Adipocyte (in vitro differentiated cells): ENCODE results near the gene APOL5.
"Not testable (repeated sequence)": the region's sequence is repeated elsewhere in the genome, so short reads cannot be mapped to it uniquely, and the experiment has no call there.

Experiments
- DNase-seq: peaks from one replicate; pipeline ENCODE4 v3.0.0-alpha.2; 2015; ENCODE audit warnings: low read depth
- H3K27me3 ChIP-seq: replicated peaks from 2 replicates; pipeline ENCODE4 v1.7.0; 2013; ENCODE audit warnings: mild to moderate bottlenecking, low read length, moderate library complexity; ENCODE audit not compliant: control insufficient read depth, insufficient read depth
- H3K36me3 ChIP-seq: 2 replicates; pipeline ENCODE4 v1.7.0; 2013; ENCODE audit warnings: low read length, mild to moderate bottlenecking, moderate library complexity; ENCODE audit not compliant: control insufficient read depth, insufficient read depth, severe bottlenecking
- H3K4me1 ChIP-seq: 2 replicates; pipeline ENCODE4 v1.7.0; 2013; ENCODE audit warnings: mild to moderate bottlenecking, low read length, moderate library complexity; ENCODE audit not compliant: control insufficient read depth, insufficient read depth
- H3K4me3 ChIP-seq: 2 replicates; pipeline ENCODE4 v1.7.0; 2013; ENCODE audit warnings: mild to moderate bottlenecking, low read length, moderate library complexity
- H3K9ac ChIP-seq: 2 replicates; pipeline ENCODE4 v1.7.0; 2013; ENCODE audit warnings: mild to moderate bottlenecking, low read length, moderate library complexity
- H3K9me3 ChIP-seq: 2 replicates; pipeline ENCODE4 v1.7.0; 2013; ENCODE audit warnings: mild to moderate bottlenecking, low read length, moderate library complexity; ENCODE audit not compliant: control insufficient read depth

The APOL5 gene

DNA sequence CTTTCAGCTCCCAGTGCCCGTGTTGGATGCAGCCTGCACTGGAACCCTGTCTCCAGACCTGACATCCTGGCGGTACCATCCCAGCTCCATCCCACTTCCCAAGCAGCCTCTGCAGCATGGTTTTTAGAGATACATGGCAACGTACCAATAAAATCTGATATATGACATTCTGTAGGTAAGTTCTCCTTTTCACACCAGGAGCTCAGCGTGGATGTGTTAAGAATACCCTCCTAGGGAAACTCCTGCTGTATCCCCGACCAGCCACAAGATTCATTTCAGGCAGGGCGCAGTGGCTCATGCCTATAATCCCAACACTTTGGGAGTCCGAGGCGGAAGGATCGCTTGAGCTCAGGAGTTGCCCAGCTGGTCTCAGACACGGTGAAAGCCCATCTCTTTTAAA, 15.4 kb downstream of the APOL5 start:
- H3K9me3 ChIP-seq = no peaks in the 10 kb centered on the region
- peaks cover 5% of the 10 kb centered on the region for H3K27me3 ChIP-seq
- peaks cover 10% of the 10 kb centered on the region for H3K4me1 ChIP-seq

DNA sequence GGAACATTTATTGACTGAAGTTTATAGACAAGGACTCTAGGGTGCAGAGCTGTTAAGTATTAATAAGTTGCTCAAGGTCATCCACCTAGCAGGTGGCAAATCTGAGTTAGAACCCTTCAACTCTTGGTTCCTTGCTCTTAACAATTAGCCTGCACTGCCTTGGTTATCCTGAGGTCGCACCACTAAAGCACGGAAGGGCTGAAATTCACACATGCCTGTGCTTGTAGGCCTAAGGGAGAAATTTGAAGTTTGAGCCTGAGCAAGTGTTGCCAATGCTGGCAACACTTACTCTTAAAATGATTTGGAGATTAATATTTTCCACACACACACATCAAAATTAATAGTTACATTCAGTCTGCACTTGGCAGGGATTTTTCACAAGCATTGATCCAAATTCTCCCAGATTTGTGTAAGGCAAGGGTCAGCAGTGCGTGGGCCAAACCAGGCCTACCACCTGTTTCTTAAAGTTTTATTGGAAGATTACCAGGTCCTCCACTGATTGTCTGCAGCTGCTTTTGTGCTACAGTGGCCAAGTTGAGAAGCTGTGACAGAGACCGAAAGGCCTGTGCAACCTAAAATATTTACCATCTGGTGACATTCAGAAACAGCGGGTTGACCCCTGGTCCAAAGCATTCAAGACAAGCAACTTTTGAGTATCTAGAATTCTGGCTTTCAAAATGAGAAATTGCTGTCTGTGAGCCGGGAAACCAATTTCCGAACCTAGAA, 16.3 kb downstream of the APOL5 start:
- DNase-seq = no peak
- Histone ChIP-seq H3K9me3 (no peaks in the 10 kb centered on the region), H3K9ac (no peak overlapping the region), H3K4me3 (no peak overlapping the region), H3K27me3 (peaks cover 5% of the 10 kb centered on the region), H3K36me3 (peaks cover 9% of the 10 kb centered on the region), H3K4me1 (peaks cover 12% of the 10 kb centered on the region)

More for the DNA sequence above, 15.4 kb downstream of the APOL5 start:
- no peak overlapping the region for H3K4me3 ChIP-seq
- peaks cover under 1% of the 10 kb centered on the region for H3K36me3 ChIP-seq
- H3K9ac ChIP-seq = no peak overlapping the region
- DNase-seq = no peak

DNA sequence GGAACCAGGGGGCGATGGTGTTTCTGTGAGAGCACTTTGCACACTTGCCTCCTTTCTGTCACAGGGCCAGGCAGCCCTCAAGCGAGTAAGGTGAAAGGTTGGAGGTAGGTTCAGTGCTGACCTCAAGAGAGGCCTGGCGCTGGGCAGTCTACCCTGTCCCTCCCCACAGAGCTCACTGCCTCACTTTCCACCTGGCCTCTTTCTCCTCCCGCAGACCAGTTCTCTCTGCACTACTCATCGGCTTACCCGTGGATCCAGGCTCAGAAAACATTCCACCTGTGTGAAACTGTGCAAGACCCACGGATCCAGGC, 16.8 kb downstream of the APOL5 start:
- DNase-seq = no peak
- Histone ChIP-seq H3K4me1 (peaks cover 17% of the 10 kb centered on the region), H3K27me3 (peaks cover 2% of the 10 kb centered on the region)

DNA sequence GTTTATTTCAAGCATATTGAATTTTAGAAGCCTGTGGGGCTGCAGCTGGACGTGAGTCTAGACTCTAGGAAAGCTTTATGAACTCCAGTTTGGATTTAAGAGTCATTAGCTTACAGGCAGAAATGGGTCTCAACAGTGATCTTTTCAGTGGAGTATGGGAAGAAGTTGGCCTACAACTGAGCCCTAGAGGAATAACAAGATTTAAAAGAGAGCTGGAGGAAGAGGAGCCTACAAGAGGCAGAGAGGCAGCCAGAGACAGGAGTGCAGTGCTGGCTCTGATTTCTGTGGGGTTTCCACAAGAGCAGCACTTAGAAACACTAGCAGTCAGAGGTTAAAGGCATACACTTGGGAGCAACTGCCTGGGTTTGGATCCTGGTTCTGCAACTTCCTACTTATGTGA, 17.9 kb downstream of the APOL5 start:
- Histone ChIP-seq H3K27me3 (no peaks in the 10 kb centered on the region), H3K4me3 (no peak overlapping the region), H3K9me3 (no peaks in the 10 kb centered on the region), H3K4me1 (peaks cover 28% of the 10 kb centered on the region), H3K9ac (no peak overlapping the region), H3K36me3 (peaks cover 10% of the 10 kb centered on the region)
- no peak for DNase-seq

More for the DNA sequence above, 16.8 kb downstream of the APOL5 start:
- H3K9ac ChIP-seq = no peak overlapping the region
- H3K4me3 ChIP-seq = no peak overlapping the region
- H3K36me3 ChIP-seq = peaks cover 10% of the 10 kb centered on the region
- H3K9me3 ChIP-seq = no peaks in the 10 kb centered on the region

DNA sequence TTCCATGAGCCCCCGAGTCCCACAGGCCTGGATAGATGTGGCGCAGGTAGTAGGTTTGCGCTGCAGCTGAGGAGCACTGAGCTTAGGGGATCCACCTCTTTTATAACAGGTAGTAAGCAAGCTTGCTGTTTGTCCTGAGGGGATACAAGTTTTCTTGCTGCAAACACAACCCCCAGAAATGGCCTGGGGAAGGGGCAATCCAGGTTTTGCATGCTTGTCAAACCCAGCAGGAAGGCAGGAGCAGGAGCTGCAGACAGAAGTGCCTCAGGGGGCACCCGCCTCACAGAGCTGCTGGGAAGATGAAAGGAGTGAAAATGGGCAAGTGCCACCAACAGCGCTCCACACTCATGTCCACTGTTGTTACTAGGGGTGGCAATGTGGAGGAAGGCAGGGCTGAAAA, 18.5 kb downstream of the APOL5 start:
- H3K36me3 ChIP-seq = peaks cover 10% of the 10 kb centered on the region
- H3K9ac ChIP-seq = no peak overlapping the region
- H3K27me3 ChIP-seq = no peaks in the 10 kb centered on the region
- no peak overlapping the region for H3K4me3 ChIP-seq
- DNase-seq = no peak
- peaks cover 34% of the 10 kb centered on the region for H3K4me1 ChIP-seq
- H3K9me3 ChIP-seq = no peaks in the 10 kb centered on the region

DNA sequence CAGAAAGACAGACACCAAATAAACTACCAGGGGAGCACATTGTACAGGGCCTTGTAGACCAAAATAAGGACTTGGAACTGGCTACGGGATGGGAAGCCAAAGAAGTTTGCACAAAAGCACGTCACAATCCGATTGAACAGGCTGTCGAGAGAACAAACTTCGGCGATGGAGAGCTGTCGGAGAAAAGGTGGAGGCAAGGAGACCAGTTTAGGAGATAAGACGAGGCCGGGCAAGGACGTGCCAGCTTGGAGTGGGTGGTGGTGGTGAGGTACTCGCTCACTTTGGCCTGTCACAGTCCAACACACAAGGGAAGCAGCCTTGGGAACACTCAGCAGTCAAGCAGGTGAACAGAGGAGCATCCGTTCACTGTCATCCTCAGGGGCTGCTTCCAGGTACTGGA, 19.0 kb downstream of the APOL5 start:
- Histone ChIP-seq H3K36me3 (peaks cover 10% of the 10 kb centered on the region), H3K9me3 (no peaks in the 10 kb centered on the region), H3K27me3 (no peaks in the 10 kb centered on the region), H3K4me3 (no peak overlapping the region), H3K4me1 (peaks cover 39% of the 10 kb centered on the region), H3K9ac (no peak overlapping the region)
- no peak for DNase-seq

DNA sequence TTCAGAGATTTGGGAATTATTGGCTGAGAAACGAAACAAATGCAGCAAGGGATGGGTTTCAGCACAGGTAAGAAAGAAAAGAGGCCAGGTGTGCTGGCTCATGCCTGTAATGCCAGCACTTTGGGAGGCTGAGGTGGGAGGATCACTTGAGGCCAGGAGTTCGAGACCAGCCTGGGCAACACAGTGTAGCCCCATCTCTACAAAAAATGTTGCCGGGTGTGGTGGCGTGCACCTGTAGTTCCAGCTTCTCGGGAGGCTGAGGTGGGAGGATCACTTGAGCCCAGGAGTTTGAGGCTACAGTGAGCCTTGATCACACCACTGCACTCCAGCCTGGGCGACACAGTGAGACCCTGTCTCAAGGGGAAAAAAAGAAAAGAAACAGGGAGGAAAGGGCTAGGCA, 20.2 kb downstream of the APOL5 start:
- not testable (repeated sequence) for H3K9ac ChIP-seq, H3K36me3 ChIP-seq, H3K9me3 ChIP-seq, H3K4me3 ChIP-seq, H3K27me3 ChIP-seq, DNase-seq
- H3K4me1 ChIP-seq = peaks cover 51% of the 10 kb centered on the region

DNA sequence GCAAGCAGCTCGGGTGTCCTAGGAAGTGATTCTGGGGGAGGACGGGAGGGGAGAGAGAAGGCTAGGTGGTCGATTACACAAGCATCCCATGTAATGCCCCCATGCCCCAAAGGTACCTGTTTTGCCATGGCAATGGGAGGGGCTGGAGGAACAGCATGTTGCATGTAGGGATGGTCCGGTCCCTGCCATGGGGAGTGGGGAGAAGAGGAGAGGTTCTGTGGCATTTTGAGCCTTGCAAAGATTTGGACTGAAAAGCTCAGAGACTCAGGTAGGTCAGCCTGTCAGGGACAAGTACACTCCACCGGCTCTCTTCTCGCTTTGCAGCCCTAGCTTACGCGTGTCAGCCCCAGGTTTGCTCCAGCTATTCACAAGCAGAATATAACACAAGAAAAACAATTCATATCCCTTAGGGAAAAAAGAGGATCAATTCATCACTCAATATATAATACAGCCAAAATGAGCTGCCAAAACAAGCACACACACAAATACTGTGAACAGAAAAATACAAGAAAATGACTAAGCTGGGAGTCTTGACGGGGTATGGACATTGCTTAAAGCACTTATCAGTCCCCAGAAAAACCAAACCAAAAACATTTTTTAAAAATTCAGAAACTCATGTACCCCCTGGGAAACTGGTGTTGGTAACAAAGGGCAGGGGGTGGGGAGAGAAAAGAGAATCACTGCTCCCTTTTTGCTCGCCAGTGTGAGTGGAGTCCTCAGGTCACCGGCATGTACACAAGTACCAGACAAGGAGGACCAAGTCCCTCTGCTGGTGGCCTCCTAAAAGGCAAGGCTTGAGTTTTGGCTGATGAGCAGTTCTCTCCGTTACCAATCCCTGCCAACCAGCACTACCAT, 21.6 kb downstream of the APOL5 start:
- Histone ChIP-seq H3K9ac (peak overlapping the region; percentile 35), H3K27me3 (no peaks in the 10 kb centered on the region), H3K4me3 (no peak overlapping the region), H3K4me1 (peaks cover 52% of the 10 kb centered on the region), H3K36me3 (peaks cover 21% of the 10 kb centered on the region), H3K9me3 (no peaks in the 10 kb centered on the region)
- no peak for DNase-seq

DNA sequence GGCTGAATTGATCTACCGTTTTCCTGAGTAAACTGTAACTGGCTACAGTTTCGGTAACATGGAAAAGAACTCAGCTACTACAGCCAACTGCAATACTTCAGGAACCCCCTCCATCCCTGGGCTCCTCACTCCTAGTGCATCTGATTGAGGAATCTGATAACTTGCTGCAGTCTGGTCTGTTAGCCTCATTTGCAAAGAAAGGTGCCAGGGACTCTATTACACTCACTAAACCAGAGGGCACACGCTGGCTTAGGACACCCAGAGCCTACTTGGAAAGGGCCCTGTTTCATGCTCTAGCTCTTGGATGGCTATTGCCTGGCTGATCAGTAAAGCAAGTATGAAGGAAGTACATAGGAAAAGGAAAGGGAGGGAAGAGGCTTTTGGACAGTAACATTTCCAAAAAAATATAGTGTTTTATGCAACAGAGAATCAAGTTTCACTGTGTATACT, 22.3 kb downstream of the APOL5 start:
- no peaks in the 10 kb centered on the region for H3K27me3 ChIP-seq
- no peak for DNase-seq
- peak overlapping the region; percentile 35 for H3K9ac ChIP-seq
- H3K36me3 ChIP-seq = peaks cover 26% of the 10 kb centered on the region
- no peak overlapping the region for H3K4me3 ChIP-seq
- no peaks in the 10 kb centered on the region for H3K9me3 ChIP-seq
- peaks cover 50% of the 10 kb centered on the region for H3K4me1 ChIP-seq

DNA sequence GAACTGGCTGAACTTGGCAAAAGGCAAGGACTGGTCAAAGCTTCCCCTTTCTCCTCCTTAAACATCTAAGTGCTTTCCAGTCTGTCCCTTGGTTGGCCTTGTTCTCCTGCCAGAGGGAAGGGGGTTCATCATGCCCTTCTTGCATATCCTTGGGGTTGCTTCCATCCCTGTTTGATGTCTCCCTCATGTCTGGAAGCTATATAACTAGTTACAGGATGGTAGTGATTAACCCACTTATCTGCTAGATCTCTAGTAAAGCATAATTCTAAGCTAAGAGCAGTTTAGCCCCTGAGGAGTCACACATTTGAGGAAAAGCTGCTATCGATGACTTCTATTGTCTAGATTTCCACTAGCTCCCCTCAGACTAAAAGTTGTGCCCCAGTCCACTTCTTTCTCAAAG, 22.9 kb downstream of the APOL5 start:
- Histone ChIP-seq H3K9me3 (no peaks in the 10 kb centered on the region), H3K4me3 (no peak overlapping the region), H3K36me3 (peaks cover 33% of the 10 kb centered on the region), H3K27me3 (no peaks in the 10 kb centered on the region), H3K9ac (no peak overlapping the region), H3K4me1 (peaks cover 50% of the 10 kb centered on the region)
- no peak for DNase-seq

DNA sequence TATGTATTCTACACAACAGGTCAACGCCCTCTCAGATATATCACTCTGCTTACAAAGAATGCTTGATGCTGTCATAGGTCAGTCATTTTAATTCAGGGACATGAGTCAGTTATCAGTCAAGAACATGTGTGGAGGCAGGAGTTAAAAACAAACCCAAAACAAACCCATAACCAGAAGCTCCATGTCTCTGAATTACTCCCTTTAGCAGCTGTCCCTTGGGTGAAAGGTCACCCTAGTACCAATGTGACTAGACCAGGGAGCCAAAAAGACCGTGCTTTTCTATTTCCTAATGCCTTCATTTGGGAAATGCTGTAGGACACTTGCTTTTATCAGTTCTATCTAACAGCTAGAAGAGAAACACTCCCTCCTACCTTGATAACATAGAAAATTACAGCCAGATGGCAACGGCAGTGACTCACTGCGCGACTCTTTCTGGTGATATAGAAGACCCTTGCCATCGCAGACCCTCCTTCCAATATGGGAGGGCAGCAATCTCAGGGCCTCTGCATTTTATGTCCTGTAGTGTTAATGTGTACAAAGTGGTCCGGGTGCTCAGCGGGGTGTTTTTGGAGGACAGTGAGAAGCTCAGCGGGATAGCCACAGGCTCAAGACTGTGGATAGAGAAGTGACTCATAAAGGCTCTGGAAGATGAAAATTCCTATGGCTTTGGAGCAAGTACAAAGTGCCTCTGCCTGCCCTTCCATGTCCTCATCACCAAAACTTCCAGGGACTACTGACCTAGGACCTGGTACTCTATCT, 24.8 kb downstream of the APOL5 start:
- peak; percentile 79 for DNase-seq
- Histone ChIP-seq H3K4me3 (peak overlapping the region; percentile 30), H3K27me3 (no peaks in the 10 kb centered on the region), H3K36me3 (peaks cover 43% of the 10 kb centered on the region), H3K9ac (peak overlapping the region; percentile 9), H3K9me3 (no peaks in the 10 kb centered on the region), H3K4me1 (peaks cover 66% of the 10 kb centered on the region)
